Breast epithelium (tissue), 4 donors: ENCODE data around the gene VCL. TPM values are rescaled to one million over a fixed set of nuclear protein-coding genes. Genes with fewer than 3 reads are reported as not detected.

Source experiments
- DNase-seq, 2 donors: peaks; one replicate each; pipeline ENCODE4 v3.0.0-alpha.2; 2019; ENCODE audit warnings: low spot score in 2 of 2
- H3K27ac ChIP-seq, 2 donors: fragments of 200-600 bp; sonication (generic) in 1 of 2; one replicate each; pipeline ENCODE4 v1.5.1; 2016 to 2019; ENCODE audit warnings: mild to moderate bottlenecking in 1 of 2
- H3K27me3 ChIP-seq, 2 donors: fragments of 200-600 bp; sonication (generic) in 1 of 2; one replicate each; pipeline versions ENCODE4 v1.5.1 to v1.6.0; 2017 to 2019; ENCODE audit warnings: control low read depth in 1 of 2, mild to moderate bottlenecking in 1 of 2
- H3K36me3 ChIP-seq: fragments of 200-600 bp; one replicate; pipeline ENCODE4 v1.5.1; 2019
- H3K4me1 ChIP-seq, 2 donors: fragments of 200-600 bp; sonication (generic); one replicate each; pipeline ENCODE4 v1.5.1; 2016 to 2019; ENCODE audit warnings: control low read depth in 1 of 2
- H3K4me3 ChIP-seq, 3 donors: fragments of 200-600 bp; sonication (generic); 1 replicate in 2 of 3; 2 replicates in 1 of 3; pipeline ENCODE4 v1.5.1; 2016 to 2019; ENCODE audit warnings: mild to moderate bottlenecking in 3 of 3, moderate library complexity in 2 of 3
- H3K9me3 ChIP-seq, 2 donors: fragments of 200-600 bp; sonication (generic) in 1 of 2; one replicate each; pipeline ENCODE4 v1.5.1; 2016 to 2019; ENCODE audit warnings: control low read depth in 1 of 2
- CTCF ChIP-seq, 3 donors: fragments of 450-650 bp; IDR thresholded peaks; one replicate each; pipeline ENCODE4 v1.5.1; 2016 to 2017; ENCODE audit warnings: antibody characterized with exemption in 3 of 3, mild to moderate bottlenecking in 3 of 3, moderate library complexity in 3 of 3
- POLR2A ChIP-seq: fragments of 450-650 bp; IDR thresholded peaks from one replicate; pipeline ENCODE4 v1.6.1; 2016; ENCODE audit warnings: antibody characterized with exemption, mild to moderate bottlenecking, moderate library complexity
- POLR2AphosphoS5 ChIP-seq, 3 donors: sonication (generic); formaldehyde crosslinking; IDR thresholded peaks; one replicate each; pipeline ENCODE4 v1.6.1; 2017; ENCODE audit warnings: antibody characterized with exemption in 3 of 3
- intact Hi-C: fragments of 100-400 bp; cut with DNase I; formaldehyde crosslinking; loops from one replicate; pipeline ENCODE4 v1.15.1; 2023; ENCODE audit warnings: low total_unique reads
- total RNA-seq, 3 donors: library from RNA; depleted of rRNA; stranded (reverse); fragments of >200 nt; gene quantifications; one replicate each; pipeline ENCODE4 v1.1.0, GENCODE V29; 2016

The VCL gene
- total RNA-seq, 3 donors from 2014 or later, result 73.1 to 95.0 (median 77.6) TPM

DNA sequence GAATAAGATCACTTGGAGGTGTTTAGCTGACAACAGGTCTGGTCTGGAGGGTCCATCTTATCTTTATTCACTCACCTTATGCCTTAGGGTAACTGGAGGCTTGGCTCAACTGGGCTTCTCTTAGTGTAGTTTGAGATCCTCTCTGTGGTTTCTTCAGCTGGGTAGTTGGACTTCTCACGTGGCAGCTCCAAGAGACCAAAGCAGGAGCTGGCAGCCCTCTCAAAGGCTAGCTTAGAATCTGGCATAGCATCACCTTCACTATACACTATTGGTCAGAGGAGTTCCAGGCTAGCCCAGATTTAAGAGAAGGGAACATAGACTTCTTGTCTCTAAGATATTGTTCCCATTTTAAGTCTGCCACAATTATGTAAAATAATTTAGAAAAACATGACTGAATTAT is 169.5 kb downstream of the VCL start:
- TF ChIP-seq CTCF (IDR thresholded peaks at IDR 0.05), result no peak
- no peak for TF ChIP-seq POLR2A
- no peak for TF ChIP-seq POLR2AphosphoS5 (IDR thresholded peaks at IDR 0.05)
- no peaks in the 10 kb centered on the region for H3K9me3 ChIP-seq
- H3K4me1 ChIP-seq, result no peaks in the 10 kb centered on the region
- intact Hi-C loops, result no loop called here
- no peak for DNase-seq
- no peak overlapping the region for H3K4me3 ChIP-seq
- H3K36me3 ChIP-seq, result no peaks in the 10 kb centered on the region
- no peaks in the 10 kb centered on the region for H3K27me3 ChIP-seq
- no peak overlapping the region for H3K27ac ChIP-seq

Other genes with a start within 250 kb of the VCL start
- gene CHCHD1, start 216.1 kb upstream of the VCL start, total RNA-seq, result 10 to 100 TPM; 25.1 to 37.0 (median 29.9) TPM
- 10 to 100 TPM; 79.2 to 87.8 (median 84.2) TPM for gene ZSWIM8, start 212.5 kb upstream of the VCL start, total RNA-seq
- 10 to 100 TPM; 30.7 to 37.7 (median 33.8) TPM for gene NDST2, start 186.5 kb upstream of the VCL start, total RNA-seq
- 10 to 100 TPM; 22.6 to 28.0 (median 27.2) TPM for gene CAMK2G, start 123.6 kb upstream of the VCL start, total RNA-seq
- gene PLAU, start 87.0 kb upstream of the VCL start, total RNA-seq, result 10 to 100 TPM in 1 of 3 donors, 1 to 10 TPM in 2; 4.2 to 11.0 (median 5.2) TPM
- 10 to 100 TPM; 22.3 to 38.1 (median 23.2) TPM for gene AP3M1, start 152.7 kb downstream of the VCL start, total RNA-seq
- gene ADK, start 153.1 kb downstream of the VCL start, total RNA-seq, result 10 to 100 TPM; 27.2 to 50.8 (median 40.0) TPM